H1 (cell line): ENCODE measurements around the gene LCE5A.

Experiments used
- BRCA1 ChIP-seq: IDR thresholded peaks from 2 replicates; pipeline ENCODE4 v1.6.1; 2012; ENCODE audit warnings: low read depth, low read length, improper control_type of control experiment
- CREB1 ChIP-seq: IDR thresholded peaks from 2 replicates; pipeline ENCODE4 v1.6.1; 2012; ENCODE audit warnings: inconsistent platforms
- EZH2 ChIP-seq: fragments of 200-600 bp; sonication (generic); IDR thresholded peaks from 2 replicates; pipeline ENCODE4 v1.7.1; 2012; ENCODE audit warnings: low read depth, mild to moderate bottlenecking, moderate library complexity, low read length, inconsistent platforms; ENCODE audit not compliant: severe bottlenecking
- FOSL1 ChIP-seq: IDR thresholded peaks from 2 replicates; pipeline ENCODE4 v1.6.1; 2011; ENCODE audit warnings: mild to moderate bottlenecking, low read depth, low read length, moderate library complexity; ENCODE audit not compliant: insufficient read depth
- JUN ChIP-seq: IDR thresholded peaks from 2 replicates; pipeline ENCODE4 v1.6.1; 2011; ENCODE audit warnings: low read depth, mild to moderate bottlenecking, improper control_type of control experiment, low read length
- RXRA ChIP-seq: IDR thresholded peaks from 2 replicates; pipeline ENCODE4 v1.6.1; 2011; ENCODE audit warnings: low read depth, mild to moderate bottlenecking, low read length, moderate library complexity; ENCODE audit not compliant: insufficient read depth
- SIN3A ChIP-seq, 2 experiments: IDR thresholded peaks in 1 of 2; conservative IDR thresholded peaks in 1 of 2; 2 replicates each; pipeline ENCODE4 v1.6.1; 2011 to 2012; ENCODE audit warnings: low read length in 2 of 2, improper control_type of control experiment in 1 of 2, low read depth in 1 of 2, mild to moderate bottlenecking in 1 of 2
- SP4 ChIP-seq: IDR thresholded peaks from 2 replicates; pipeline ENCODE4 v1.6.1; 2012; ENCODE audit warnings: low read length, inconsistent platforms
- TAF7 ChIP-seq: optimal IDR thresholded peaks from 2 replicates; pipeline ENCODE3; 2011; ENCODE audit warnings: low read depth, mild to moderate bottlenecking, inconsistent platforms, low read length, moderate library complexity, borderline replicate concordance
- TF ChIP-seq, protein P1 (sequence below): IDR thresholded peaks from 2 replicates; pipeline ENCODE4 v1.6.1; 2012; ENCODE audit warnings: inconsistent platforms
- TF ChIP-seq, protein P2 (sequence below): IDR thresholded peaks from 2 replicates; pipeline ENCODE4 v1.6.1; 2012; ENCODE audit warnings: low read length, inconsistent platforms
- TF ChIP-seq, protein P3 (sequence below), 3 experiments: IDR thresholded peaks; 1 replicate in 2 of 3; 2 replicates in 1 of 3; pipeline versions ENCODE4 v1.5.1 to v1.6.1; 2011; ENCODE audit warnings: low read length in 3 of 3, mild to moderate bottlenecking in 3 of 3, inconsistent platforms in 2 of 3, low read depth in 1 of 3, moderate library complexity in 1 of 3; ENCODE audit not compliant: insufficient read depth in 1 of 3; ENCODE audit errors: control extremely low read depth in 1 of 3
- TF ChIP-seq, protein P4 (sequence below): IDR thresholded peaks from 2 replicates; pipeline ENCODE4 v1.6.1; 2011; ENCODE audit warnings: low read depth, mild to moderate bottlenecking, low read length; ENCODE audit not compliant: insufficient read depth

DNA sequence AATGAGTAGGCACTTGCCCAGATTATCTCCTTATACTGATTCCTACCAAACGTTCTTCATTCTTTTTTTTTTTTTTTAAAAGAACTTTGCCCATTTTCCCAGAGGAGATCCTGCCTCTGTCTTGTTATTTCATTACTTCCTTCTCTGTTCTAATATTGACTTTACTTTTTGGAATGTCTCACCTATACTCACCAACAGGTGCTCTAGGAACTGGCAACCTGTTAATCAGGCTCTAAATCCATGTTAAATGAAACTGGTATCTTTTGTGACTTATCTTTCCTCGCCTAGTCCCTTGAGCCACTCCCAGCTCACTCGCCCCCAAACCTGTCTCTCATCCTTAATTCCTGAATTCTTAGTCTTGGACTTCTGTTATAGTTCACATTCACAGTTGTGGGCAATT lies 2.5 kb downstream of the LCE5A start:
- TF ChIP-seq, protein P1, sequence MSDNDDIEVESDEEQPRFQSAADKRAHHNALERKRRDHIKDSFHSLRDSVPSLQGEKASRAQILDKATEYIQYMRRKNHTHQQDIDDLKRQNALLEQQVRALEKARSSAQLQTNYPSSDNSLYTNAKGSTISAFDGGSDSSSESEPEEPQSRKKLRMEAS: no peak
- TF ChIP-seq JUN (no peak), EZH2 (no peak), FOSL1 (no peak), SIN3A (conservative IDR thresholded peaks at IDR 0.05 in 1 of 2, IDR thresholded peaks at IDR 0.05 in 1 of 2; ENCODE audit: low read depth in 1 of 2, low read length in 2 of 2) (no peak), BRCA1 (no peak), CREB1 (no peak), TAF7 (no peak), SP4 (no peak), RXRA (no peak)
- TF ChIP-seq, protein P2, sequence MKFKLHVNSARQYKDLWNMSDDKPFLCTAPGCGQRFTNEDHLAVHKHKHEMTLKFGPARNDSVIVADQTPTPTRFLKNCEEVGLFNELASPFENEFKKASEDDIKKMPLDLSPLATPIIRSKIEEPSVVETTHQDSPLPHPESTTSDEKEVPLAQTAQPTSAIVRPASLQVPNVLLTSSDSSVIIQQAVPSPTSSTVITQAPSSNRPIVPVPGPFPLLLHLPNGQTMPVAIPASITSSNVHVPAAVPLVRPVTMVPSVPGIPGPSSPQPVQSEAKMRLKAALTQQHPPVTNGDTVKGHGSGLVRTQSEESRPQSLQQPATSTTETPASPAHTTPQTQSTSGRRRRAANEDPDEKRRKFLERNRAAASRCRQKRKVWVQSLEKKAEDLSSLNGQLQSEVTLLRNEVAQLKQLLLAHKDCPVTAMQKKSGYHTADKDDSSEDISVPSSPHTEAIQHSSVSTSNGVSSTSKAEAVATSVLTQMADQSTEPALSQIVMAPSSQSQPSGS: no peak
- TF ChIP-seq, protein P3, sequence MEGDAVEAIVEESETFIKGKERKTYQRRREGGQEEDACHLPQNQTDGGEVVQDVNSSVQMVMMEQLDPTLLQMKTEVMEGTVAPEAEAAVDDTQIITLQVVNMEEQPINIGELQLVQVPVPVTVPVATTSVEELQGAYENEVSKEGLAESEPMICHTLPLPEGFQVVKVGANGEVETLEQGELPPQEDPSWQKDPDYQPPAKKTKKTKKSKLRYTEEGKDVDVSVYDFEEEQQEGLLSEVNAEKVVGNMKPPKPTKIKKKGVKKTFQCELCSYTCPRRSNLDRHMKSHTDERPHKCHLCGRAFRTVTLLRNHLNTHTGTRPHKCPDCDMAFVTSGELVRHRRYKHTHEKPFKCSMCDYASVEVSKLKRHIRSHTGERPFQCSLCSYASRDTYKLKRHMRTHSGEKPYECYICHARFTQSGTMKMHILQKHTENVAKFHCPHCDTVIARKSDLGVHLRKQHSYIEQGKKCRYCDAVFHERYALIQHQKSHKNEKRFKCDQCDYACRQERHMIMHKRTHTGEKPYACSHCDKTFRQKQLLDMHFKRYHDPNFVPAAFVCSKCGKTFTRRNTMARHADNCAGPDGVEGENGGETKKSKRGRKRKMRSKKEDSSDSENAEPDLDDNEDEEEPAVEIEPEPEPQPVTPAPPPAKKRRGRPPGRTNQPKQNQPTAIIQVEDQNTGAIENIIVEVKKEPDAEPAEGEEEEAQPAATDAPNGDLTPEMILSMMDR (IDR thresholded peaks at IDR 0.05; ENCODE audit: control extremely low read depth in 1 of 3, insufficient read depth in 1 of 3, low read depth in 1 of 3, low read length in 3 of 3): no peak
- TF ChIP-seq, protein P4, sequence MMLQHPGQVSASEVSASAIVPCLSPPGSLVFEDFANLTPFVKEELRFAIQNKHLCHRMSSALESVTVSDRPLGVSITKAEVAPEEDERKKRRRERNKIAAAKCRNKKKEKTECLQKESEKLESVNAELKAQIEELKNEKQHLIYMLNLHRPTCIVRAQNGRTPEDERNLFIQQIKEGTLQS: no peak
